Measurements from ENCODE around the gene HPD. TPM values are rescaled to one million over a fixed set of nuclear protein-coding genes. Genes with fewer than 3 reads are reported as not detected.
A peak's percentile ranks its signal among the peaks of the same experiment; 100 is the strongest.
"Not testable (repeated sequence)": the region's sequence is repeated elsewhere in the genome, so short reads cannot be mapped to it uniquely, and the experiment has no call there.

The HPD gene
- total RNA-seq, 1 donor from 2014 or later = 2.2 TPM

- DNase-seq (peak; percentile 44), ATAC-seq (peak; percentile 59)
- intact Hi-C loops (cut with micrococcal nuclease) = no loop called here
Measured at GRCh38 chr12:121872546-121873215, 14.0 kb upstream of the HPD start.

GRCh38 chr12:121871467-121871866 is 12.8 kb upstream of the HPD start:
- DNase-seq (no peak), ATAC-seq (no peak)
- intact Hi-C loops (cut with micrococcal nuclease) = no loop called here

GRCh38 chr12:121869229-121869628 is 10.6 kb upstream of the HPD start:
- ATAC-seq; DNase-seq; intact Hi-C loops (cut with micrococcal nuclease): not testable (repeated sequence)

- ATAC-seq = no peak
- no peak for DNase-seq
- intact Hi-C loops (cut with micrococcal nuclease) = no loop called here
Measured at GRCh38 chr12:121866331-121866730, 7.7 kb upstream of the HPD start.

- intact Hi-C loops (cut with micrococcal nuclease) = no loop called here
- DNase-seq (no peak), ATAC-seq (no peak)
Measured at GRCh38 chr12:121861636-121862254, 3.1 kb upstream of the HPD start.

GRCh38 chr12:121860699-121861098 is 2.0 kb upstream of the HPD start:
- ATAC-seq; intact Hi-C loops (cut with micrococcal nuclease): not testable (repeated sequence)

GRCh38 chr12:121860257-121860656 is 1.6 kb upstream of the HPD start:
- ATAC-seq (no peak), DNase-seq (no peak)
- intact Hi-C loops (cut with micrococcal nuclease) = no loop called here

More at GRCh38 chr12:121860699-121861098, 2.0 kb upstream of the HPD start:
- DNase-seq = not testable (repeated sequence)

- ATAC-seq (no peak), DNase-seq (no peak)
- intact Hi-C loops (cut with micrococcal nuclease) = no loop called here
Measured at GRCh38 chr12:121858318-121858661, 369 bp downstream of the HPD start.

GRCh38 chr12:121857322-121858246 is 1.1 kb downstream of the HPD start:
- DNase-seq = no peak
- ATAC-seq = no peak
- intact Hi-C loops (cut with micrococcal nuclease) = no loop called here

GRCh38 chr12:121852392-121852791 is 6.3 kb downstream of the HPD start:
- DNase-seq; intact Hi-C loops (cut with micrococcal nuclease); ATAC-seq: not testable (repeated sequence)

GRCh38 chr12:121849665-121850064 is 9.0 kb downstream of the HPD start:
- no peak for ATAC-seq
- no peak for DNase-seq
- intact Hi-C loops (cut with micrococcal nuclease) = no loop called here

GRCh38 chr12:121849211-121849610 is 9.4 kb downstream of the HPD start:
- intact Hi-C loops (cut with micrococcal nuclease) = no loop called here
- no peak for DNase-seq
- ATAC-seq = no peak

- intact Hi-C loops (cut with micrococcal nuclease) = no loop called here
- ATAC-seq (no peak), DNase-seq (no peak)
Measured at GRCh38 chr12:121845701-121846100, 13.0 kb downstream of the HPD start.

- ATAC-seq (no peak), DNase-seq (no peak)
- intact Hi-C loops (cut with micrococcal nuclease) = no loop called here
Measured at GRCh38 chr12:121843236-121843982, 15.2 kb downstream of the HPD start.

GRCh38 chr12:121839993-121840761 is 18.5 kb downstream of the HPD start:
- no peak for DNase-seq
- intact Hi-C loops (cut with micrococcal nuclease) = no loop called here
- no peak for ATAC-seq

GRCh38 chr12:121839106-121839992 is 19.3 kb downstream of the HPD start:
- DNase-seq = peak; percentile 100
- peak; percentile 99 for ATAC-seq
- intact Hi-C loops (cut with micrococcal nuclease) = no loop called here

GRCh38 chr12:121838126-121838525 is 20.5 kb downstream of the HPD start:
- no peak for DNase-seq
- intact Hi-C loops (cut with micrococcal nuclease) = no loop called here

GRCh38 chr12:121837680-121838079 is 21.0 kb downstream of the HPD start:
- no peak for DNase-seq
- intact Hi-C loops (cut with micrococcal nuclease) = no loop called here
- no peak for ATAC-seq

More at GRCh38 chr12:121838126-121838525, 20.5 kb downstream of the HPD start:
- ATAC-seq = no peak
